Nephron (organoid): ENCODE results near the gene CDC42BPB.

Source experiments
- H3K27ac Mint-ChIP-seq, 3 experiments: 2 replicates each; pipeline ENCODE4 v1.8.0; 2020; ENCODE audit warnings: mixed read lengths in 3 of 3, mild to moderate bottlenecking in 2 of 3, moderate library complexity in 1 of 3
- H3K27me3 Mint-ChIP-seq: 2 replicates; pipeline ENCODE4 v1.8.0; 2021; ENCODE audit warnings: low read depth, mild to moderate bottlenecking, moderate library complexity, mixed read lengths
- H3K36me3 Mint-ChIP-seq: 2 replicates; pipeline ENCODE4 v1.8.0; 2020; ENCODE audit warnings: low read depth, mixed read lengths
- H3K4me1 Mint-ChIP-seq: 2 replicates; pipeline ENCODE4 v1.8.0; 2020; ENCODE audit warnings: mixed read lengths
- H3K4me3 Mint-ChIP-seq, 3 experiments: 2 replicates each; pipeline ENCODE4 v1.8.0; 2020; ENCODE audit warnings: mild to moderate bottlenecking in 3 of 3, mixed read lengths in 3 of 3, moderate library complexity in 2 of 3
- H3K9me3 Mint-ChIP-seq: 2 replicates; pipeline ENCODE4 v1.8.0; 2020; ENCODE audit warnings: mixed read lengths
- CTCF ChIP-seq, 3 experiments: fragments of 200-600 bp; sonication (generic); IDR thresholded peaks; one replicate each; pipeline ENCODE4 v1.5.0; 2021; ENCODE audit warnings: antibody characterized with exemption in 3 of 3; ENCODE audit not compliant: unreplicated experiment in 3 of 3

CDC42BPB gene

GRCh38 chr14:102971836-102972606 is 85.3 kb downstream of the CDC42BPB start:
- Mint-ChIP-seq H3K36me3 (peaks cover 76% of the 10 kb centered on the region), H3K9me3 (no peaks in the 10 kb centered on the region), H3K4me3 (no peak overlapping the region), H3K27me3 (no peaks in the 10 kb centered on the region), H3K4me1 (peaks cover 5% of the 10 kb centered on the region), H3K27ac (no peak overlapping the region)
- TF ChIP-seq CTCF (IDR thresholded peaks at IDR 0.05; ENCODE audit: unreplicated experiment in 3 of 3), result no peak

GRCh38 chr14:102971314-102971713 is 86.0 kb downstream of the CDC42BPB start:
- no peak overlapping the region for H3K27ac Mint-ChIP-seq
- H3K4me3 Mint-ChIP-seq, result no peak overlapping the region
- H3K36me3 Mint-ChIP-seq, result peaks cover 79% of the 10 kb centered on the region
- H3K27me3 Mint-ChIP-seq, result no peaks in the 10 kb centered on the region
- H3K9me3 Mint-ChIP-seq, result no peaks in the 10 kb centered on the region
- H3K4me1 Mint-ChIP-seq, result peaks cover 5% of the 10 kb centered on the region
- no peak for TF ChIP-seq CTCF (IDR thresholded peaks at IDR 0.05; ENCODE audit: unreplicated experiment in 3 of 3)

- Mint-ChIP-seq H3K9me3 (no peaks in the 10 kb centered on the region), H3K4me3 (no peak overlapping the region), H3K27me3 (no peaks in the 10 kb centered on the region), H3K27ac (no peak overlapping the region), H3K36me3 (peaks cover 80% of the 10 kb centered on the region), H3K4me1 (peaks cover 5% of the 10 kb centered on the region)
- TF ChIP-seq CTCF (IDR thresholded peaks at IDR 0.05; ENCODE audit: unreplicated experiment in 3 of 3), result no peak
Measured at GRCh38 chr14:102970496-102970895, 86.9 kb downstream of the CDC42BPB start.

GRCh38 chr14:102969901-102970300 is 87.4 kb downstream of the CDC42BPB start:
- peaks cover 79% of the 10 kb centered on the region for H3K36me3 Mint-ChIP-seq
- TF ChIP-seq CTCF (IDR thresholded peaks at IDR 0.05; ENCODE audit: unreplicated experiment in 3 of 3), result no peak
- no peak overlapping the region for H3K27ac Mint-ChIP-seq
- no peak overlapping the region for H3K4me3 Mint-ChIP-seq
- H3K4me1 Mint-ChIP-seq, result peaks cover 5% of the 10 kb centered on the region
- no peaks in the 10 kb centered on the region for H3K27me3 Mint-ChIP-seq
- no peaks in the 10 kb centered on the region for H3K9me3 Mint-ChIP-seq

- H3K27me3 Mint-ChIP-seq, result no peaks in the 10 kb centered on the region
- no peak overlapping the region for H3K4me3 Mint-ChIP-seq
- H3K9me3 Mint-ChIP-seq, result no peaks in the 10 kb centered on the region
- peaks cover 5% of the 10 kb centered on the region for H3K4me1 Mint-ChIP-seq
- H3K27ac Mint-ChIP-seq, result no peak overlapping the region
- no peak for TF ChIP-seq CTCF (IDR thresholded peaks at IDR 0.05; ENCODE audit: unreplicated experiment in 3 of 3)
- peaks cover 73% of the 10 kb centered on the region for H3K36me3 Mint-ChIP-seq
Measured at GRCh38 chr14:102969060-102969791, 88.1 kb downstream of the CDC42BPB start.
